SIG-M5 treated with dmso at 0.1 percent for 504 hours (cell line): ENCODE data around the gene DOP1B.

Experiments used
- DNase-seq: peaks from one replicate; lab custom pipeline; 2025; ENCODE audit not compliant: unreplicated experiment; lab: John Stamatoyannopoulos, UW

DOP1B gene

DNA sequence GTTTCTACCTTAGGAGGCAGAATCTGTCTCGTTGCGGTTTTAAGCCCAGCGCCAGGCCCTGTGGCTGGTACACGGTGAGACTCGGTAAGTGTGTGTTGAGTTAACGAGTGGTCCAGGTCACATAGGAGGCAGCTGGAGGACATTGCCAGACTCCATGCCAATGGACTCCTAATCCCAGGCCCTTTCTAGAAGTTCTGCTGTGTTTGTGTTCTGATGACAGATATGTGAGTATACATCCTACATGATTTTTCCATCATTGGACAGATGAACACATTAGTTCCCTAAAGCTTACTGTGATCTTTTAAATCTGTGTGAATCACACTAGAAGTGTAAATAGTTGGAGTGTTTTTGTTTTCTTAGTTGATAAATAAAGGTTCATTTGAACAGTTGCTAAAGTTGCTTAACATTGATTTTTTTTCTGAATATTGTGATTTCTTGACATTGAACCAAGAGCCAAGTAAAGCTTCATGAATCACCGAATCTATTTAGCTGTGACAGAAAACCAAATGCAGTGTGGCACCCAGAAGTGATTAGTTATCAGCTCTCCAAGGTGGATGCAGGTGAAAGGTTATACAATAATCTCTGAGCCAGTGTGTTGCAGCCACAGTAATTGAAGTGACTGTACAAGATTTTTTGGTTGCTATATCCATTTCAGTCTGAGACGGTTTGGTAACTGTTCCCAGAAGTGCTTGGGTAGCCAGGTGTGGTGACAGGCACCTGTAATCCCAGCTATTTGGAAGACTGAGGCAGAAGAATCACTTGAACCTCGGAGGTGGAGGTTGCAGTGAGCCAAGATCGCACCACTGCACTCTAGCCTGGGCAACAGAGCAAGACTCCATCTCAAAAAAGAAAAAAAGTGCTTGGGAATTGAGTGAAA is 46.3 kb downstream of the DOP1B start:
- no peak for DNase-seq

GRCh38 chr21:36203603-36203889 is 46.9 kb downstream of the DOP1B start:
- DNase-seq: peak; percentile 40

DNA sequence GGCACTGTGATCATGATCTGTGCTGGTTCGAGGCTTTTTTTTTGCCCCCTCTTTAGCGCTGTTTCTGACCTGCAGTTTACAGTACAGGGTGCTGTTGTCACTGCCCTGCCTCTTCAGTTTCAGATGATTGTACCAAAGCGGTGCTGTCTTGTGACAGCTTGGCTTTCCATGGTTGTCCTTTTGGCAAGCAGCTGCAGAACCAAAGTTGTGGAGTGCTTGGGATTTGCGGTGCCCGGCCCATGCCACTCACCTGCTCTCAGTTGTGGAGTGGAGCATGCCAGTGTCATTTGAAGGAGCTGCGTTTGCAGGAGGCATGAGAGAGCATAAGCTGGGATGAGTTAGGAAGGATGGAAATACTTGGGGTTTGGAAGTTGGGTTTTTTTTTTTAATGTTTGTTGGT is 48.4 kb downstream of the DOP1B start:
- no peak for DNase-seq

DNA sequence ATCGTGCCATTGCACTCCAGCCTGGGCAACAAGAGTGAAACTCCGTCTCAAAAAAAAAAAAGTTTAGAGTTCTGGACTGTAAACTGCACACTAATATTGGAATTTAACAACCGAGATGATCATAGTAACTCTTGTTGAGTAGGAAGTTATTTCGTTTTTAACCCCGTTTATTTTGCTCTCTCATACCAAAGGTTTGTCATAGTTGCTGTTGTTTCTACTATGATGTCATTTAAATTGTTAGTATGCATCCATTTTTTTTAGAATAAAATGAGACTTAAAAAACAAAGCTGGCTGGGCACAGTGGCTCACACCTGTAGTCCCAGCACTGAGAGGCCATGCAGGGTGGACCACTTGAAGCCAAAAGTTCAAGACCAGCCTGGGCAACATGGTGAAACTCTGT is 49.3 kb downstream of the DOP1B start:
- no peak for DNase-seq
